ENCODE results near the gene ACTRT2. TPM values are rescaled to one million over a fixed set of nuclear protein-coding genes. Genes with fewer than 3 reads are reported as not detected.
A peak's percentile ranks its signal among the peaks of the same experiment; 100 is the strongest.

ACTRT2 gene
- total RNA-seq, 1 donor from 2014 or later: not detected

DNA sequence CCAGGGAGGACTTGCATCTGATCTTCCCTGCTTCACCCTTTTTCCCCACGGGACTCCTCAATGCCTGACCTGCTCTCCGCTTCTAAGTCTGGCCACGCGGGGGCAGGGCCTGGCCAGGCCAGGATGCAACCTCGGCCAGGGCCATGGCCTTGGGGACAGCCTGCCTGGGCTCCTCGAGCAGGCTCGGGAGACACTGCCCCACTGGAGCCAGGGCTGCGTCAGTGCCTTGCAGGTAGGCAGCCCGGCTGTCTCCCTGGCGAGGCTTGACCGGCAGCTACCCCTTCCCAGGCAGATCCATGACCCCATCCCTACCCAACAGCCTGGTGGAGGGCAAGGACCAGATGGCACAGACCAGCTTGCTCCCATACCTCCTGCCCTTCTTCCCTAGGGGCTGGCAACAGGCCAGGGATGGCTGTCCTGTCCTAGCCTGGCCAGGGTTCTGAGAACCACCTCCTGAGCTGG lies 45.0 kb downstream of the ACTRT2 start:
- peaks cover 20% of the 10 kb centered on the region for H3K27me3 Mint-ChIP-seq (ENCODE audit: low read depth)
- TF ChIP-seq, protein P1, sequence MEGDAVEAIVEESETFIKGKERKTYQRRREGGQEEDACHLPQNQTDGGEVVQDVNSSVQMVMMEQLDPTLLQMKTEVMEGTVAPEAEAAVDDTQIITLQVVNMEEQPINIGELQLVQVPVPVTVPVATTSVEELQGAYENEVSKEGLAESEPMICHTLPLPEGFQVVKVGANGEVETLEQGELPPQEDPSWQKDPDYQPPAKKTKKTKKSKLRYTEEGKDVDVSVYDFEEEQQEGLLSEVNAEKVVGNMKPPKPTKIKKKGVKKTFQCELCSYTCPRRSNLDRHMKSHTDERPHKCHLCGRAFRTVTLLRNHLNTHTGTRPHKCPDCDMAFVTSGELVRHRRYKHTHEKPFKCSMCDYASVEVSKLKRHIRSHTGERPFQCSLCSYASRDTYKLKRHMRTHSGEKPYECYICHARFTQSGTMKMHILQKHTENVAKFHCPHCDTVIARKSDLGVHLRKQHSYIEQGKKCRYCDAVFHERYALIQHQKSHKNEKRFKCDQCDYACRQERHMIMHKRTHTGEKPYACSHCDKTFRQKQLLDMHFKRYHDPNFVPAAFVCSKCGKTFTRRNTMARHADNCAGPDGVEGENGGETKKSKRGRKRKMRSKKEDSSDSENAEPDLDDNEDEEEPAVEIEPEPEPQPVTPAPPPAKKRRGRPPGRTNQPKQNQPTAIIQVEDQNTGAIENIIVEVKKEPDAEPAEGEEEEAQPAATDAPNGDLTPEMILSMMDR (IDR thresholded peaks at IDR 0.05): peak; percentile 64
- no peak overlapping the region for H3K27ac Mint-ChIP-seq (ENCODE audit: unreplicated experiment)
- H3K4me3 Mint-ChIP-seq (ENCODE audit: unreplicated experiment): peak overlapping the region; percentile 41
- peak; percentile 91 for DNase-seq (ENCODE audit: low spot score)
- H3K9me3 Mint-ChIP-seq (ENCODE audit: low read depth): no peaks in the 10 kb centered on the region
- H3K36me3 Mint-ChIP-seq (ENCODE audit: low read depth): peaks cover 3% of the 10 kb centered on the region
- H3K4me1 Mint-ChIP-seq (ENCODE audit: low read depth): peaks cover 11% of the 10 kb centered on the region

DNA sequence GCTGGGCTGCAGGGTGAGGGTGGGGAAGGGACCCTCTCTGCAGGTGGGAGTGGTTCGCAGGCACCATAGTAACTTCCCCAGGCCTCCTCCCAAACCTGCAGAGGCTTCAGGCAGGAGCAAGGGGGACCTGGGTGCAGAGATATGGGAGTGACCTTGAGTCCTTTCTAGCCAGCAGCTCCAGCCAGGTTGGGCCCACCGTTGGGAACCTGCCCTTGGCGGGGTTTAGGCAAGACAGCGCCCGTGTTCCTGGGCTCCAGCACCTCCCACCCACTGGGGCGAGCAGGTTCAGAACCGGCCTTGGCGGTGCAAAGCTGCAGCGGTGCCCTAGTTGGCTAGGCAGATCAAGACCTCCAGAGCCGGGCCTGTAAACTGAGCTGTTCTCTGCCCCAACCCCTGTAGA lies 45.6 kb downstream of the ACTRT2 start:
- TF ChIP-seq, protein P1 (IDR thresholded peaks at IDR 0.05): no peak
- DNase-seq (ENCODE audit: low spot score): peak; percentile 86
- Mint-ChIP-seq H3K4me1 (ENCODE audit: low read depth) (peaks cover 14% of the 10 kb centered on the region), H3K36me3 (ENCODE audit: low read depth) (peaks cover 3% of the 10 kb centered on the region), H3K27ac (ENCODE audit: unreplicated experiment) (no peak overlapping the region), H3K9me3 (ENCODE audit: low read depth) (no peaks in the 10 kb centered on the region), H3K27me3 (ENCODE audit: low read depth) (peaks cover 19% of the 10 kb centered on the region), H3K4me3 (ENCODE audit: unreplicated experiment) (peak overlapping the region; percentile 68)

DNA sequence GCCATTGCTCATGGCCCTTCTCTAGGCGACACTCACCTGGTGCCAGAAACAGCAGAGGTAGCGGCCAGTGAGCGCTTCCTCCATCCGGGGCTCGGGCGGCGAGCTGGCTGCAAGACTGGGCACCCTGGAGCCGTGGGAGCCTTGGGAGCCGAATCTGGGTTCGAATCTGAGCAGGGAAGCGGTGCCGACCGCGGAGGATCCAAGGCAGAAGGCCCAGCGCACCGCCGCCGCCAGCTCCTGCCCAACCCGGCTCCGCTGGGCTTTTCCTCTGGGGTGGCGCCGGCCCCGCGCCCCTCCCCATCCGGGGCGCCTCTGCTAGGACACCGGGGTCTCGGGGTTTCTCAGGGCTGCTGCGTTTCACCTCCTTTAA lies 46.0 kb downstream of the ACTRT2 start:
- DNase-seq (ENCODE audit: low spot score): no peak
- Mint-ChIP-seq H3K27me3 (ENCODE audit: low read depth) (peaks cover 19% of the 10 kb centered on the region), H3K27ac (ENCODE audit: unreplicated experiment) (no peak overlapping the region), H3K36me3 (ENCODE audit: low read depth) (peaks cover 3% of the 10 kb centered on the region), H3K9me3 (ENCODE audit: low read depth) (no peaks in the 10 kb centered on the region), H3K4me3 (ENCODE audit: unreplicated experiment) (peak overlapping the region; percentile 68), H3K4me1 (ENCODE audit: low read depth) (peaks cover 14% of the 10 kb centered on the region)
- TF ChIP-seq, protein P1 (IDR thresholded peaks at IDR 0.05): no peak

DNA sequence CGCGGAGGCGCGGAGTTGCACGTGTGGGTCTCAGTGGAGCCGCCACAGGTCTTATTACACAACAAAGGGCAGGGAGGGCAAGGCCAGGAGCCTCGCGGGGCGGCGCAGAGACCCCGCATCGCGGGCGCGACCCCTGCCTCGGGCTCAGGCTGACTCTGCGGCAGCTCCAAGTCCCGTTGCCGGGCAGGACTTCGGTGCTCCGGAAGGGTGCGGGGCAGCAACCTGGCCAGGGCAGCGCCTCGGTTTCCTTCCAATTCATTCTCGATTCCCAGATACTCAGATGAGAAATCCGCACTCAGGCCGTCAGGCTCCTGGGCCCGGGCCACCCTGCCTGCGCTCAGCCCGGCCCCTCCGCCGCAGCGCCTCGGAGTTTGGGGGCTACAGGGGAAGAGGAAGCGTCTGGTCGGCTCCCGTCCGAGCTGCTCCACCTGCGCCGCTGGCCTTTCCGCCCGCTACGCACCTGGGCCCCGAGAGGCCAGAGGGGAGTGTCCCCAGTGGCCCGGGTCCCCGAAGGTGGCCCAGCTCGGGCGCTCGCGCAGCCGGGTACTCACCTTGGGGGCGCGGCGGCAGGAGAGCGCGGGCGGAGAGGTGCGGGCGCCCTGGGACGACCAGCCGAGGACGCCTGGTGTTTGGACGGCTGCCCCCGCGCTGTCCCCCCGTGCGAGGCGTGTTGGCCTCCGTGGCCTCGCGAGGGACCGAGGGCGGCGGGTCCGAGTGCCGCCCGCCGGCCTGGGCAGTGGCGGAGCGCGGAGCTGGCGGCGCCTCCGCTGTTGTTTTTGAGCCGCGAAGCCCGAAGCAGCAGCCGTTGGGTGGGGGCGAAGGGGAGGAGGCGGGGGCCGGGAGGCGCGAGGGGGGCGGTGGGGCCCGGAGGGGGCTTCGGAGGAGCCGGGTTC lies 46.6 kb downstream of the ACTRT2 start:
- Mint-ChIP-seq H3K9me3 (ENCODE audit: low read depth) (no peaks in the 10 kb centered on the region), H3K36me3 (ENCODE audit: low read depth) (peaks cover 3% of the 10 kb centered on the region), H3K27me3 (ENCODE audit: low read depth) (peaks cover 14% of the 10 kb centered on the region), H3K4me1 (ENCODE audit: low read depth) (peaks cover 10% of the 10 kb centered on the region), H3K27ac (ENCODE audit: unreplicated experiment) (no peak overlapping the region), H3K4me3 (ENCODE audit: unreplicated experiment) (peak overlapping the region; percentile 84)
- peak; percentile 85 for DNase-seq (ENCODE audit: low spot score)
- TF ChIP-seq, protein P1 (IDR thresholded peaks at IDR 0.05): no peak

DNA sequence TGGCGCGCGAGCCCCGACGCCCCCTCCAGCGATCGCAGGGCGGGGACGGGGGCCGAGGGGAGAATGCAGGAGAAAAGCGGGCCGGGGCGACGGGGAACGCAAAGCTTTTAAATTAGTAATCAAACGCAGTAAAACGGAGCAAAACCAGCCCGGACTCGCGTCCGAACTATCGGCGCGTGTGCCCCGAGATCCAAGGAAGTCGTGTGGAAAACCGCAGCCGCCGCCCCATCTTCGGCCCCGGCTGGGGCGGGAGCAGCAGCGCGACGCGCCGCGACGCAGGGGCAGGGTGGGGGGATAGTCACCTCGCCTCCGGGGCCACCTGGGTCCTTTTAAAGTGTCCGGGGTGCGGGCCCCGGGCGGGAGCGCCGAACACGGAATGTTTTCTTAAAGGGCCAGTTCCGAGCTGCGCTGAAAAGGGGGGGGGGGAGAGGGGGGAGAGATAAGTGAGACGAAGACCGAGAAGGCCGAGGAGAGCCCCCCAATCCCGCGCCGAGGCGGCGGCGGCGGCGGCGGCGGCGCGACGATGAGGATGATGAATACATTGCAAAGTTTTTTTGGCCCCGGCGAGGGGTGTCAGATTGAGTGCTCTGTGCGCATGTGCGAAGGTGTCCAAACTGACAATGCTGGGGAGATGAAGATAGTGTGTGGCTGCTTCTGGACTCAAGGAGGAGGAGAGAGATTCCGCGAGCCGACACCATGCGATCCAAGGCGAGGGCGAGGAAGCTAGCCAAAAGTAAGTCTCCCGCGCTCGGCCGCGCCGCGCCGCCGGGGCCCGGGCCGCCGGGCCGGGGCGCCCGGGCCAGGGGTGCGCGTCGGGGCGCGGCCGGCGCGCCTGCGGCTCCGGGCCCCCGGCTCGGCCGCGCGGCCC lies 47.5 kb downstream of the ACTRT2 start, which contains the start of gene PRDM16:
PRDM16 (plus strand) TSS at position 640 of the 868 bp plus-strand sequence; CDS start at position 697, 57 bp downstream.
- TF ChIP-seq, protein P1 (IDR thresholded peaks at IDR 0.05): no peak
- Mint-ChIP-seq H3K9me3 (ENCODE audit: low read depth) (no peaks in the 10 kb centered on the region), H3K27me3 (ENCODE audit: low read depth) (peaks cover 14% of the 10 kb centered on the region), H3K27ac (ENCODE audit: unreplicated experiment) (peak within 1 kb of the TSS; percentile 94), H3K4me3 (ENCODE audit: unreplicated experiment) (peak within 1 kb of the TSS; percentile 84), H3K4me1 (ENCODE audit: low read depth) (peaks cover 10% of the 10 kb centered on the region), H3K36me3 (ENCODE audit: low read depth) (peaks cover 3% of the 10 kb centered on the region)
- peak; percentile 72 for DNase-seq (ENCODE audit: low spot score)

All from chondrocyte (in vitro differentiated cells).